Iris pigment epithelial cell (primary cell): ENCODE measurements around the gene LOC101059915.
A peak's percentile ranks its signal among the peaks of the same experiment; 100 is the strongest.

Experiments
- DNase-seq: peaks from one replicate; pipeline ENCODE4 v3.0.0-alpha.2; 2011; ENCODE audit warnings: low read depth

The LOC101059915 gene

GRCh38 chrX:71667328-71668247 is at the start of gene LOC101059915:
Gene LOC101059915 (plus strand): TSS chrX:71667546.
- no peak for DNase-seq

DNA sequence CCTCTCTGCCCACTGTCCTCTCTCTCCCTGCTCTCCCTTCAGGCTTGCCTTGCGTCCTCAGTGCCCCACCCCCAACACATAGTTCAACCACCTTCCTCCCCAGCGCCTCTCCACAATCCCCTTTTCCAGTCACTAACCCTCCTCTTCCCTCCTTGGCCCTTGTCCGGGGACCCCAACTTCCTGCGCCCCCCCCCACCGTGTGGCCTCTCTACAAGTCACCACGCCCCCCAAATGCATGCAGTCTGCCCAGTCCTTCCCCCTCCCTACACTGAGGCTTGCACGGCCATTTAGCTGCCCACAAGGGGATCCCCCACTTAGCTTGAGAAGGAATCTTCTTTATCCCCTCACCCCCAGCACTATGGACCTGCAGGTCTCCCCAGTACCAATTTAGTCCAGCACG is 49.6 kb upstream of the LOC101059915 start:
- no peak for DNase-seq

DNA sequence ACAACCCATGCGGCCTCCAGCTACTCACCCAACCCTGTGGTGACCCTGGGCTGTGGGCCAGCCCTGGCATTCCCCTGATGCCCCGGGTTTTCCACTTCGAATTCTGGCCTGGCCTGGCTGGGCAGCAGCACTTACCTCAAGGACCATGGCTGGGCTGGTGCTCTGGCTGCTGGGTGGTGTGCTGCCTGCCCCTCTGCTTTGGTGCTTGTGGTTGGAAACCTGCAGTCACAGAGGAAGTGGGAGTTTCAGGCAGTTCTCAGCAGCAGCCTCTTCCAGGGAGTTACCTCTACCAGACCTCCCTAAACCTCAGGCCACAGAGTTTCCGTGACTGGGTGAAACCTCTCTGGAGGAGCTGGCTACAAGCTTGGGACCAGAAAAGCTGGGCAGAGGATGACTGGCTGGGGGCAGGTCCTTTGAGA is 49.0 kb upstream of the LOC101059915 start, which contains the start of gene CXCR3:
CXCR3 (minus strand) TSS at position 209 of the 419 bp plus-strand sequence; CDS start at position 147, 62 bp downstream.
- DNase-seq = no peak

DNA sequence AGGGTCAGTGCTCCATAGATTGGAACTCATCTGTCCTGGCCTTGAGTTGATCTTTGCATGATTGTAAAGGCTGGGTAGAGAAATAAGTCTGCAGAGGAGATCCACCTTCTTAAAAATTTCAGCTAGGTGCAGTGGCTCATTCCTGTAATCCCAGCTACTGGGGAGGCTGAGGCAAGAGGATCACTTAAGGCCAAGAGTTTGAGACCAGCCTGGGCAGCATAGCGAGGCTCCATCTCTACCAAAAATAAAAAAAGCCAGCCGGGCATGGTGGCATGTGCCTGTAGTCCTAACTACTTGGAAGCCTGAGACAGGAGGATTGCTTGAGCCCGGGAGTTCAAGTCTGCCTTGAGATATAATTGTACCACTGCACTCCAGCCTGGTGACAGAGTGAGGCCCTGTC is 48.6 kb upstream of the LOC101059915 start:
- DNase-seq = no peak

DNA sequence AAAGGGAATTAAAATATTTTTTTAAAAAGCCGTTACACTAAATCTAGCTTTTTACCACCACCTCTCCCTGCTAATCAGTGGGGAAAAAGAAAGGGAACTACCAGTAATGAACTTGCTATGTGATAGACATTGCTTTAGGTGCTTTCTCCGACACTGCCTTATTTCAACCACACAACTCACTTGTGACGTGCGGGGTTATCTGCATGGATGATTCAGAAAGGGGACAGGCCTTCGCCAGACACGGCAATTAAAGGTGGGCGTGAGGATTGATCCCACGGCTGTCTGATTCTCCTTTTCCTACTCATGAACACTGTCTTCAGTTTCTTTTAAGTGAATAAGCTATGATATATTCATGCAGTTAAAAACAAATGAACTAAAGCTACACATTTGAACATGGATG is 48.2 kb upstream of the LOC101059915 start:
- no peak for DNase-seq

DNA sequence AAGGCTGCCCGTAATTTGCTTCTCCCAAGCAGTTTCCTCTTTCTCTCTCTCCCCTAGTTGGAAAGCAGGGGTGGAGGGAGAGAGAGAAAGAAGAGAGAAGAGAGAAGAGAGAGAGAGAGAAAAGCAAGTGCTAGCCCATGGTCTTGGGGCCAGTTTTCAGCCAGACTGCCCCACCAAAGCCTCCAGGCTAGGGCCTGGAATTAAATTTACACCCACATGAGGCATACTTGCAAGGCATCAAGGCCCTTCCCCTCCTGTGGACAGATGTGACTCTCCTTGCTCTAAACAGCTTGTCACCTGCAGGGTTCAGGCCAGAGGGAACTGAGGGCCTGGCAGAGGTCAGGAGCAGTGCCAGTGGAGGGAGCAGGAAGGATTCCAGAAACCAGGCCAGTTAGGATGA is 47.4 kb upstream of the LOC101059915 start:
- no peak for DNase-seq

- no peak for DNase-seq
These were observed 45.7 kb upstream of the LOC101059915 start for GRCh38 chrX:71621603-71622002.

DNA sequence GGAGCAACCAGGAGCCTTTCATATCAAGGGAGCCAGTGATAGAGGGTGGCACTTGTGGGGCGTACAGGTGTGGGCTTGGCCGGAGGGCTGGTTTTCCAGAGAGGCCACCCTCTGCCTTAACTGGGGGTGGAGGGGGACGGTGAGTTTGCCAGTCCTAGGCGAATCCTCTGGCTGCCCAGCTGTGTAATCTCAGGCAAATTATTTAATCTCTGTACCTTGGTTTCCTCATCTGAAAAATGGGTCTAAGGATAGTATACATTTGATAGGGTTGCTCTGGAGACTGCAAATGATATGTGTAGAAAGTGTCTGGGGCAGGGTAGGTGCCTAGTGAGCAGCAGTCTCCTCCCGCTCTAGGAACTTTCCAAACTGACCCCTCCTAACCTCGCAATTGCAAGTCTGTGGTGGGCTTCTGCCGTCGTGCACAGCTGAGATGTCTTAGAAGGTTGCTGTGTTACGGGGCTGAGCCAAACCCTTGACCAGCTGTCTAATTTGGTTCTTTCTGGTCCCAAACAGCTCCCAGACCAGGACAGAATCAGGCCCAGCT is 45.2 kb upstream of the LOC101059915 start:
- no peak for DNase-seq

GRCh38 chrX:71622576-71623450 is 44.5 kb upstream of the LOC101059915 start:
- DNase-seq = peak; percentile 42

GRCh38 chrX:71623714-71624113 is 43.6 kb upstream of the LOC101059915 start:
- DNase-seq = no peak

DNA sequence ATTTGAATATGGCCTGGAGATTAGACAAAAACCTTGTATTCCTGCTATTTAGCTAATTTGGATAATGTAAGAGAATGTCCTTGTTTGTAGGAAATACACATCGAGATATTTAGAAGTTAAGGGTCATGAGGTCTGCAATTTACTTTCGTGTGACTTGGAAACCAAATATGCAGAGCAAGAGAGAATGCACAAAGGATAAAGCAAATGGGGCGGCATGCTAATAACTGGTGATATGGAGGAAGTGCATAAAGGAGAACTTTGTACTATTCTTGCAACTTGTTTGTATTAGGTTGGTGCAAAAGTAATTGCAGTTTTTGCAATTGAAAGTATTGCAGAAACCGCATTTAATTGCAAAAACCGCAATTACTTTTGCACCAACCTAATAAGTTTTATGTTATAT is 41.9 kb upstream of the LOC101059915 start:
- DNase-seq = no peak

GRCh38 chrX:71626576-71626975 is 40.8 kb upstream of the LOC101059915 start:
- DNase-seq = no peak

- no peak for DNase-seq
These were observed 39.5 kb upstream of the LOC101059915 start for GRCh38 chrX:71627588-71628404.

DNA sequence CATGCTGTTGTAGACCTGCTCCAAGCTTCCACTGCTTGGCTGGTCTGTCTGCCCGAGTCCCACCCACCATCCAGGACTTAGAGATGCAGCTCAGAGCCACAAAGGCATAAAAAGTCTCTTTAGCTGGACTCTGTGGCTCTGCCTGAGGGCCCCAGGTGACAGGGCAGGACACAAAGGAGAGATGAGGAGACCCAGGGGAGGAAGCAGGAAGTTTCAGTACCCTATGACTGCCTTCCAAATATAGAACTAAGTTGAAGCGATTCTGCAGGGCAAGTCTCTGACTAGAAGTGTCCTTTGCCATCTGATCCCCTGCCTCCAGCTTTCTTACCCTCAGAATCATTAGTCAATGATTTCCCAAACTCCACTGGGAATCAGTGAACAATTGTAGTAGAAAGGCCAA is 37.9 kb upstream of the LOC101059915 start:
- DNase-seq = no peak

DNA sequence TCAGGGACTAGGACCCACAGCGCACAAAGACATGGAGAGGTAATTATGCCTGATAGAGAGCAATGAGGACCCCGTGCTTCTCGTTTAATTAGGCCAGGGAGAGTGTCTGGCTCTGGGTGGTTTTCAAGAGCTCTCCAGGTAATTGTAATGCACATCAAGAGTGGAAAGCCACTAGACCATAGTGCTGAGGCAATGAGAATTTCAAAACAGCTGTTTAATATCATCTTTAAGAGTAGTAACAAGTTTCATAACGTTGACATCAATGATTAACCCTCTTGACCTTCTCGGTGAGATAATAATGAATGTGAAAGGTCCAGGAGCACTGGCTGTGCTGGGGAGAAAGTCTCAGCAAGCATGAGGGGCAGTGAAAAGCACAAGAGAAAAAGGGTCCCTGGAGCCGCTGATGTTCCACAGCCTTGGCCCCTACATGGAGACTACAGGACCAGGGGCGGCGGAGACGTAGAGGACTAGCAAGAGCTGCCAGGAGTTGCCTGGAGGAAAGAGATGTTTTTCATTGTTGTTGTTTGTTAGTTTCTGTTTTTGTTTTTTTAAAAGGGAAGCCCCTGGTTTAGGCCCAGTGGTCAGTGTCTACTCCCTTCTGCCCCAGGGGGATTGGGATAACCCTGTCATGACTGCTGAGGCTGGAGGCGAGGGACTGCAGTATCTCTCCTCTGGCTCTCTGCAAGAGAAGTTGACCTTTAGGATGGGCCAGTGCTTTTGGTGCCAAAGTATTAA is 34.3 kb upstream of the LOC101059915 start:
- DNase-seq = no peak

DNA sequence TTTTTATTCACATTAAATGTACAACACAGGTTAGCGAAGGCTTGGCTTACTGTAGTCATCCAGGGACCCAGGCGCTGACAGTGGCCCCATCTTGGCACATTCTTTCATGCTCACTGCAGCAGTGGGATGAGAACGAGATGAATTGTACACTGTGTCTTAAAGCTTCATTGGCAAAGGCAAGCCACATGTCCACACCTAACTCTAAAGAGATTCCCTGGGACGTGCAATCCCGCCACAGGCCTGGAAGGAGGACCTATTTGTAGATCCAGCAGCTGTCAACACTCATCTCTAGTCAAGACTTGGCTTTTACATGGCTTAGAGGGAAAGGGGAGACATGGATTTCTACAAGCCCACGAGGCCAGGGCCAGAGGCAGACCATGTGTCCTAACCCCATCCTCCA is 33.0 kb upstream of the LOC101059915 start:
- no peak for DNase-seq

DNA sequence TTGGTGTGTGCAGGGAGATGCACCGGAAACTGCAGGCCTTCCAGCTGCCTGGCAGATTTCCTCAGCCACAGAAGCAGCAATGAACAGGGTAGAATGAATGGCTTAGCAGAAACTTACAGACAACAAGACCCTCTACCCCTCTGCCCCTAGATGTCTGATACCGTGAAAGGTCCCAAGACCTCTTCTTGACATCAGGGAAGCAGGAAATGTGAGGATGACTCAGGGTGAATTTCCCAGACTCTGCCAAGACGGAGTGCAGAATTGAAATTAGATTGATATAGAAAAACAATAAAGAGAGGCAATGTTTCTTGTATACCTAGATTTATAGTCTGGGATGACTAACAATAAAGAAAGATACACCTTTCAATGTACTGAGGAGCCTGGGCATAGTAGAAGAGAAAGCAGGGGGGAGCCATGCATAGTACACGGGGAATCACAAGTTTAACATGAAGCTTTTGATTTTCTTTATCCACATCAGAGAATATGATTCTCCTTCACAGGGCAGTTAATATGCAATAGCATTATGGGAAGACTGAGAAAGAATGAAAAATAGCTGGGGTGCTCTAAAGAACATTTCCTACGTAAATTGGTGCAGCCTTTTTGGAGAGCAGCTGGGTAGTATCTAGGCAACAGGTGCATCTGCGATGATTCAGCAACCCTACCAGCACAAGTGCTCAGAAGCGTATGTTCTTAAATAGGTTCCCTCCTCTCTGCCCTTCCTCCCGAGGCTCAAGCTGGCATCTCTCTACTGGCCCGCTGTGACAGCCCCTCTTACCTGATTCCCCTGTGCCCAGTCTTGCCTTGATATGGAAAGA is 30.7 kb upstream of the LOC101059915 start:
- DNase-seq = no peak

GRCh38 chrX:71637253-71637618 is 30.1 kb upstream of the LOC101059915 start:
- peak; percentile 21 for DNase-seq

DNA sequence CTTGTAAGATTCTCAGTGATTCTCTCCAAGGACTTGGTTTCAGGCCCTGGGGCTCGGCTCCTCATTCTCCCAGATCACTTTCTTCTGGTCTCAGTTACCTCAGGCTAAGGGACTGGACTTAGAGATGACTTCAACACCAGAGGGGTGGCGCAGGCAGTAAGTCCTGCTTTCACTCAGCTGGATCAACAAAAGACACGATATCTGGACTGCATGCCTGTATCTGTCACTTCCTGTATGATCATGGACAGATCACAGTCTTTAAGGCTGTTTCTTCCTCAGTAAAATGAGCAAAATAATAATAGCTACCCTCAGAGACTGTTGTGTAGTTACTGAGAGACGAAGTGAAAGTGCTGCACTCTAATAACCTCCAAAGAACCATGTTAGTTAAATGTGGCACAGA is 29.5 kb upstream of the LOC101059915 start:
- DNase-seq = peak; percentile 64

DNA sequence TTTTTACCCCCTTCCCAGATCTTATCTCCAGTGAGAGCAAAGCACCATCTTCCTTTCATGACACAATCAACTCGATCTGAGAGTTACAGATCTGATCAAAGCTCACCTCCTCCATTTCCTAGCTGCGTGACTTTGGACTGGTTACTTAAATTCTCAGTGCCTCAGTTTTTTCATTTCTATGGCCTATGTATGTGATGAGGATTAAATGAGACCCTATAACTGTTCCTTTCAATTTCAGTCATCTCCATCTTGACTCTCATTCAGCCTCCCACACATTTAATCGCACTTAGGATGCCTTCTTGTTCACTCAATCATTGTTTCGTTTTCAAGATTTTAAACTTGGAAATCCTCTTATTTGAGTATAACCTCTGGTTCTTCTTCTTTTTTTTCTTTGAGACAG is 28.9 kb upstream of the LOC101059915 start:
- DNase-seq = no peak
